CD4-positive, alpha-beta T cell treated with Interleukin-4 for 1 hour (primary cell): Measurements from ENCODE around the gene CADPS2.

Experiments used
- DNase-seq, 2 donors: peaks; one replicate each; pipeline ENCODE4 v3.0.0-alpha.2; 2020 to 2022

Gene CADPS2

GRCh38 chr7:122340427-122340826 lies 545.8 kb downstream of the CADPS2 start:
- no peak for DNase-seq

- no peak for DNase-seq
Observed at GRCh38 chr7:122339145-122339904, 546.9 kb downstream of the CADPS2 start.

GRCh38 chr7:122337011-122337410 lies 549.2 kb downstream of the CADPS2 start:
- DNase-seq, result no peak

GRCh38 chr7:122329145-122329802 lies 557.0 kb downstream of the CADPS2 start:
- DNase-seq, result no peak

- no peak for DNase-seq
Observed at GRCh38 chr7:122327969-122328368, 558.3 kb downstream of the CADPS2 start.

- DNase-seq, result no peak
Observed at GRCh38 chr7:122316467-122317388, 569.5 kb downstream of the CADPS2 start.

- no peak for DNase-seq
Observed at GRCh38 chr7:122315507-122316466, 570.5 kb downstream of the CADPS2 start.

GRCh38 chr7:122314284-122314683 lies 572.0 kb downstream of the CADPS2 start:
- no peak for DNase-seq

- DNase-seq, result no peak
Observed at GRCh38 chr7:122312789-122313188, 573.5 kb downstream of the CADPS2 start.

- no peak for DNase-seq
Observed at GRCh38 chr7:122311734-122312450, 574.4 kb downstream of the CADPS2 start.

GRCh38 chr7:122311050-122311700 lies 575.1 kb downstream of the CADPS2 start:
- DNase-seq, result no peak

GRCh38 chr7:122310119-122311021 lies 575.9 kb downstream of the CADPS2 start:
- no peak for DNase-seq

GRCh38 chr7:122309421-122309820 lies 576.8 kb downstream of the CADPS2 start:
- DNase-seq, result no peak

GRCh38 chr7:122307228-122307621 lies 579.0 kb downstream of the CADPS2 start:
- no peak for DNase-seq

- DNase-seq, result no peak
Observed at GRCh38 chr7:122306320-122307227, 579.7 kb downstream of the CADPS2 start.

- DNase-seq, result no peak
Observed at GRCh38 chr7:122305475-122306319, 580.6 kb downstream of the CADPS2 start.

GRCh38 chr7:122304996-122305421 lies 581.3 kb downstream of the CADPS2 start:
- DNase-seq, result no peak
